ENCODE measurements around the gene TADA2B. TPM values are rescaled to one million over a fixed set of nuclear protein-coding genes. Genes with fewer than 3 reads are reported as not detected.

Gene TADA2B
- polyA plus RNA-seq, 3 donors, result 2.0 to 10.2 (median 2.6) TPM

GRCh38 chr4:7001271-7001670 is 41.9 kb upstream of the TADA2B start:
- Histone ChIP-seq H3K79me2 (ENCODE audit: insufficient read depth, low read length) (peaks cover 13% of the 10 kb centered on the region), H3K4me3 (replicated peaks in 1 of 3; ENCODE audit: low read depth in 2 of 3, low read length in 3 of 3) (no peak overlapping the region), H3K4me2 (replicated peaks; ENCODE audit: extremely low read depth, low read length, poor library complexity, severe bottlenecking) (no peak overlapping the region), H3K9me3 (replicated peaks in 1 of 2; ENCODE audit: control insufficient read depth in 1 of 2, insufficient read depth in 1 of 2, low read length in 2 of 2) (no peaks in the 10 kb centered on the region), H4K20me1 (ENCODE audit: insufficient read depth, low read length) (peaks cover 78% of the 10 kb centered on the region), H3K9ac (ENCODE audit: insufficient read depth, low read length, poor library complexity, severe bottlenecking) (no peak overlapping the region), H2AFZ (ENCODE audit: insufficient read depth, low read depth, low read length, poor library complexity, severe bottlenecking) (no peak overlapping the region), H3K4me1 (ENCODE audit: control insufficient read depth in 1 of 2, insufficient read depth in 2 of 2, low read length in 2 of 2) (peaks cover 21% of the 10 kb centered on the region in 2 donors), H3K36me3 (replicated peaks in 1 of 2; ENCODE audit: control insufficient read depth in 1 of 2, insufficient read depth in 2 of 2, low read length in 2 of 2) (peaks cover 70 to 83% of the 10 kb centered on the region in 2 donors), H3K27ac (ENCODE audit: low read depth in 1 of 2, low read length in 2 of 2) (peak overlapping the region in 1 of 2 donors; percentile 53), H3K27me3 (ENCODE audit: control insufficient read depth in 2 of 2, insufficient read depth in 2 of 2, low read length in 2 of 2) (no peaks in the 10 kb centered on the region)
- Mint-ChIP-seq H3K36me3 (peaks cover 85 to 86% of the 10 kb centered on the region in 2 donors), H3K4me1 (peaks cover 22% of the 10 kb centered on the region), H3K27ac (peak overlapping the region in 4 of 7 donors; percentile 37 to 69 (median 58)), H3K27me3 (ENCODE audit: low read depth in 3 of 3) (no peaks in the 10 kb centered on the region), H3K9me3 (no peaks in the 10 kb centered on the region), H3K4me3 (no peak overlapping the region)
- intact Hi-C loops (cut with micrococcal nuclease), result no loop called here
- no peak for DNase-seq
- no peak for TF ChIP-seq CTCF (IDR thresholded peaks at IDR 0.05)
- 96% methylated on average over 7 of the region's 7 CpGs for WGBS (ENCODE audit: insufficient coverage)

- intact Hi-C loops (cut with micrococcal nuclease), result no loop called here
- Histone ChIP-seq H3K27me3 (ENCODE audit: control insufficient read depth in 2 of 2, insufficient read depth in 2 of 2, low read length in 2 of 2) (no peaks in the 10 kb centered on the region), H3K9me3 (replicated peaks in 1 of 2; ENCODE audit: control insufficient read depth in 1 of 2, insufficient read depth in 1 of 2, low read length in 2 of 2) (no peaks in the 10 kb centered on the region), H3K36me3 (replicated peaks in 1 of 2; ENCODE audit: control insufficient read depth in 1 of 2, insufficient read depth in 2 of 2, low read length in 2 of 2) (peaks cover 72 to 83% of the 10 kb centered on the region in 2 donors), H3K4me2 (replicated peaks; ENCODE audit: extremely low read depth, low read length, poor library complexity, severe bottlenecking) (no peak overlapping the region), H3K4me1 (ENCODE audit: control insufficient read depth in 1 of 2, insufficient read depth in 2 of 2, low read length in 2 of 2) (peaks cover 21% of the 10 kb centered on the region in 2 donors), H3K9ac (ENCODE audit: insufficient read depth, low read length, poor library complexity, severe bottlenecking) (no peak overlapping the region), H3K4me3 (replicated peaks in 1 of 3; ENCODE audit: low read depth in 2 of 3, low read length in 3 of 3) (no peak overlapping the region), H3K27ac (ENCODE audit: low read depth in 1 of 2, low read length in 2 of 2) (no peak overlapping the region), H3K79me2 (ENCODE audit: insufficient read depth, low read length) (peaks cover 13% of the 10 kb centered on the region), H4K20me1 (ENCODE audit: insufficient read depth, low read length) (peaks cover 79% of the 10 kb centered on the region), H2AFZ (ENCODE audit: insufficient read depth, low read depth, low read length, poor library complexity, severe bottlenecking) (no peak overlapping the region)
- no peaks in the 10 kb centered on the region for H3K9me3 Mint-ChIP-seq
- no peak for DNase-seq
- H3K4me1 Mint-ChIP-seq, result peaks cover 22% of the 10 kb centered on the region
- H3K4me3 Mint-ChIP-seq, result no peak overlapping the region
- WGBS (ENCODE audit: insufficient coverage), result no CpG with 5 or more reads among the region's 7 CpGs
- TF ChIP-seq CTCF (IDR thresholded peaks at IDR 0.05), result no peak
- H3K27me3 Mint-ChIP-seq (ENCODE audit: low read depth in 3 of 3), result no peaks in the 10 kb centered on the region
- peak overlapping the region in 2 of 7 donors; percentile 4 to 16 for H3K27ac Mint-ChIP-seq
- peaks cover 86 to 87% of the 10 kb centered on the region in 2 donors for H3K36me3 Mint-ChIP-seq
Measured at GRCh38 chr4:7002336-7002735, 40.8 kb upstream of the TADA2B start.
